Right renal pelvis (tissue), 4 donors: ENCODE results near the gene MSTO1. TPM values are rescaled to one million over a fixed set of nuclear protein-coding genes. Genes with fewer than 3 reads are reported as not detected.
"Not testable (repeated sequence)": the region's sequence is repeated elsewhere in the genome, so short reads cannot be mapped to it uniquely, and the experiment has no call there.

Source experiments
- DNase-seq, 4 donors: peaks; one replicate each; pipeline ENCODE4 v3.0.0-alpha.2; 2013; ENCODE audit warnings: low read depth in 4 of 4, low spot score in 3 of 4, missing footprints in 1 of 4
- polyA plus RNA-seq, 4 donors: library from polyadenylated mRNA; unstranded; fragments of 120-200 nt; gene quantifications; one replicate each; pipeline ENCODE4 v1.2.1, GENCODE V29; 2013; ENCODE audit not compliant: insufficient read length in 4 of 4

MSTO1 gene
- polyA plus RNA-seq, 4 donors: 50.0 to 61.7 (median 54.4) TPM

- not testable (repeated sequence) for DNase-seq
These were observed 234 bp downstream of the MSTO1 start for GRCh38 chr1:155610257-155610647.

GRCh38 chr1:155613226-155613625, 3.2 kb downstream of the MSTO1 start:
- DNase-seq: not testable (repeated sequence)

DNA sequence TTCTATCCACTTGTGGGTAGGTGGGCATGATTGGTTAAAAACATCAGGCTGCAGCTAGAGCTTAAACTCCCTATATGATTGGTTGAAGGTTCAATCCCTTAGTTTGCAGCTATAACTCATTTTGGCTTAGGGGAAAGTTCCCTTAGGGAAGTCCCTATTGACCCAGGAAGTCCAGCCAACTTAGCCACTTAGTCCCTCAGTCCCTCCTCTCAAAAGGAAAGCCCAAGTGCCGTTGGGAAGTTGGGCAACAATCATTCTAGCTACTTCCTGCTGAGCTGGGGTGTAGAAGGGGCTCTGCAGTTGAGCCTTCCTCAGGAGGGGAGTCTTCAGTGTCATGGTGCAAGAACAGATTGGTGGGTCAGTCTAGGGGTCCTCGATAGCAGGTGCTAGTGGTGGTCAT, 12.2 kb downstream of the MSTO1 start:
- no peak for DNase-seq

DNA sequence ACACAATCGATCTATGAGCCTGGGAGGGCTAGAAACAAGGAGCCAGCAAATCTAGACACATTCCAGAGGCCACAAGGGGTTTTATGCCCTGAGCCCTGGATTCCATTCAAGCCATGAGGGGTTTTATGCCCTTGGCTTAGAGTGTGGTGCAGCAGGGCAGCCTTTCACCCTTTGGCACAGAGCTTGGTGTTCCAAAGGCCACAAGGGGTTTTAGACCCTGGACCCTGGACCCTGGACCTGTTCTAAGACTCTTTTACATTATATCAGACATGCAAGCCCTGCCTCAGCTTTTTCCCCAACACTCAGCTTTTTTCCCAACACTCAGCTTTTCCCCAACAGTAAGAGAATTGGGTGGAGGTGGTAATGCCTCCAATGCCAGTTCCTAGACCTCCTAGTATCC, 13.3 kb downstream of the MSTO1 start:
- no peak for DNase-seq

DNA sequence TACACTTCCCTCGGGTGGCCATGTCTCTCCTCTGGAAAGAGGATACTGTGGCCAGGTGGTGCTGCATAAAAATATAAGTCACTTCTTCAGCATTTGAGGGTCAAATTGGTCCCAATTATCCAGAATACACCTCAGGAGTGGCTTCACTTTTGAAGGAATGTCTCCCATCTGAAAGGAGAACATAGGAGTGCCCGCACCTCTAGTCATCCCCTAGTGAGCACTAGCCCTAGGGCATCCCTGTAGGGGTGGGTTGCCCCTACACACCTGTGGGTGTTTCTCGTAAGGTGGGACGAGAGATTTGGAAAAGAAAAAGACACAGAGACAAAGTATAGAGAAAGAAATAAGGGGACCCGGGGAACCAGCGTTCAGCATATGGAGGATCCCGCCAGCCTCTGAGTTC, 16.4 kb downstream of the MSTO1 start:
- not testable (repeated sequence) for DNase-seq

GRCh38 chr1:155636397-155637153, 26.6 kb downstream of the MSTO1 start:
- no peak for DNase-seq

DNA sequence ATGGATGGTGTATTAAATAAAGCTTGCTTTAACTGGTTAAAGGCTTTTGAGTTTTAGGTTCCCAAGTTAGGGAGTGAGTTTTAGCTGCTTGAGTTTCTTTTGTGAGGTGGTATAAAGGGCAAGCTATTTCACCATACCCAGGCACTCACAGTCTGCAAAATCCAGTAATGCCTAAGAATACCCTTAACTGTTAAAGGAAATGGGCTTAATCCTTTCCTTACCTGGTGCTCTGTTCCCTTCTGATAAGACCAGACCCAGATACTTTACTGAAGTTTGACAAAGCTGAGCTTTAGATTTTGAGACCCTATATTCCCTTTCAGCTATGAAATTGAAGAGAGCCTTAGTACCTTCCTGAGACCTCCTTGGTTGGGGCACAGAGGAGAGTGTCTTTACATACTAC, 30.3 kb downstream of the MSTO1 start:
- no peak for DNase-seq

DNA sequence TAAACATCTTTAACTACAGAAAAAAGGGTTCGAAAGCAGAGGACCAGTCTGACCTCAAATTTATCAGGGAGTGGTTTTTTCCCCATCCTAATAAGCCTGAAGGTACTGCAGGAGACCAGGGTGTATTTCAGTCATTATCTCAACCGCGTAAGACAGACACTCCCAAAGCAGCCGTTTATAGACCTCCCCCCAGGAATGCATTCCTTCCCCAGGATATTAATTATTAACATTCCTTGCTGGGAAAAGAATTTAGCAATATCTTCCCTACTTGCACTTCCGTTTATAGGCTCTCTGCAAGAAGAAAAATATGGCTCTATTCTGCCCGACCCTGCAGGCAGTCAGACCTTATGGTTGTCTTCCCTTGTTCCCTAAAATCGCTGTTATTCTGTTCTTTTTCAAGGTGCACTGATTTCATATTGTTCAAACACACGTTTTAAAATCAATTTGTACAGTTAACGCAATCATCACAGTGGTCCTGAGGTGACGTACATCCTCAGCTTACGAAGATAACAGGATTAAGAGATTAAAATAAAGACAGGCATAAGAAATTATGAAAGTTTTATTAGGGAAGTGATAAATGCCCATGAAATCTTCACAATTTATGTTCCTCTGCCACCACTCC, 32.7 kb downstream of the MSTO1 start:
- DNase-seq: not testable (repeated sequence)

- no peak for DNase-seq
These were observed 33.2 kb downstream of the MSTO1 start for GRCh38 chr1:155643230-155643629.

DNA sequence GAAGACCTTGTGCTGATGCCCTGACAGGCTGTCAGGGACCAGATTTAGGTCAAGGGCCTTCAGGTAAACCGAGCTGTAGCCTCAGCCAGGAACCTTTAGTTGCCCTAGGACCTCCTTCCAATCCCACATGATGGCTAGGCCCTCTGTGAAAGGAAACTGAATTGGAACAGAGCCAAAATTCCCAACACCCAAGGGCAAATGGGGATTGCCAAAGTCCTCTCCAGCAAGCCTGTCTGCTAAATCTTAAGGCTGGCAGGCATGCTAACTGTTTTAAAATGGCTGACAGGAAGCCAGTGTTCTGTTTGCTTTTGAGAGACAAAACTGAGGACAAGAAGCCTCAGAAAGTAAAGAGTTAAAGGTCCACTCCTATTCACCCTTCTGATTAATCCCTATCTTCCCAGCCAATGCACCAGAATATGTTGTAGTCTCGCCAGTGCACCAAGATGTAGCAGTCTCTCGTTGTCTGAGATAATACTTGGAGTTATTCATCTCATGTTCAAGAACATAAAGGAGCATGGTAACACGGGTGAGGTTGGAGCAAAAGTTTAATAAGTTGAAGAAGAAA, 35.1 kb downstream of the MSTO1 start:
- DNase-seq: no peak

DNA sequence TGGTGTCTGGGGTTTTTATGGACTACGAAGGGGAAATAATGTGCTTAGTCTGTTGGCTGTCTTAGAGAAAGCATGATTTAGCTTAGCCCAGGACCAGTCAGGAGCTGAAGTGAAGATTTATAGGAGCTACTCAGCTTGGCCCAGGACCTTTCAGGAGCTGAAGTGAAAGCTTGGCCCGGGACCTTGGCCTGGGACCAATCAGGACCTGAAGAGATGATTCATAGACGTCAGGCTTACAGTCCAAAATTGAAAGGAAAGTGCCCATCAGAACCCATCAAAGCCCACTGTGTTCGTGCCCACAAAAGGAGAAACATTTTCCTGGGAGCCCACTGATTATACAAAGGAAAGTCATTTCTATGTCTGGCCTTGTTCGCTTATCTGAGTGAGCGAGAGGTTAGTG, 35.6 kb downstream of the MSTO1 start:
- DNase-seq: no peak

- DNase-seq: no peak
These were observed 36.3 kb downstream of the MSTO1 start for GRCh38 chr1:155646307-155646706.

DNA sequence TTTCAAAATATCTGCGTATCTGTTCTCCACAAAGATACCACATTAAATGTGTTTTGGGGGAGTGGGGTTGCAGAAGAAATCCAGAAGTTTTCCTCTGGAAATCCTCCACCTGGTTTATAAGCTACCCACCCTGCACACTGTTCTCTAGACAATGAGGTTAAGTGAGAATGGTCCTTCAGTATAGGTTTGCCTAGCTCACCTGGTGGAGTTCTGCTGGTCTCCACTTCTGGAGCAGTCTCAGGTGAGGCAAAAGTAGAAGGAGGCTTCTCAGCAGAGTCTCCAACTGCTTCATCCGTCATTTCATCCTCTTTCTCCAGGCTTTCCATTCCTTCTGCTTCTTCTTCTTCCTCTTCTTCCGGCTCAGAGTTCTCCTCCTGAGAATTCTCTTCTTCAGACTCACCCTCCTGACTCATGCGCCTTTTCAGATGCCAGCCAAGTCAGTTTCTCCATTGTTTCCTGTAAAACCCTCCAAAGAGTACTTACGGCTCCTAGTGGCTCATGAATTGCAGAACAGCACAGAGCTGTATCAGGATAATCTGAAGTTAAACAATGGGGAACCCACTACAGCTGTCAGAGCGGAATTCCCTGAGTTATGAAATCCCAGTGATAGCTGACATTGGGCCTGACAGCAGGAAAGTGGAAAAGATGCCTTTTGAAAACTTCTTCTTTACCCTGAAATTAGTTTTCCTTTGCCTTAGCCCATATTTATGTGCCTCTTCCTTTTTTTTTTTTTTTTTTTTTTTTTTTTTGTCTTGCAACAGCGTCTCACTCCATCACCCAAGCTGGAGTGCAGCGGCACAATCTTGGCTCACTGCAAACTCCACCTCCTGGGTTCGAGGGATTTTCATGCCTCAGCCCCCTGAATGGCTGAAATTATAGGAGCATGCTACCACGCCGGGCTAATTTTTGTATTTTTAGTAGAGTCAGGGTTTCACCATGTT, 38.5 kb downstream of the MSTO1 start:
- peak in 1 of 4 donors; percentile 8 for DNase-seq

DNA sequence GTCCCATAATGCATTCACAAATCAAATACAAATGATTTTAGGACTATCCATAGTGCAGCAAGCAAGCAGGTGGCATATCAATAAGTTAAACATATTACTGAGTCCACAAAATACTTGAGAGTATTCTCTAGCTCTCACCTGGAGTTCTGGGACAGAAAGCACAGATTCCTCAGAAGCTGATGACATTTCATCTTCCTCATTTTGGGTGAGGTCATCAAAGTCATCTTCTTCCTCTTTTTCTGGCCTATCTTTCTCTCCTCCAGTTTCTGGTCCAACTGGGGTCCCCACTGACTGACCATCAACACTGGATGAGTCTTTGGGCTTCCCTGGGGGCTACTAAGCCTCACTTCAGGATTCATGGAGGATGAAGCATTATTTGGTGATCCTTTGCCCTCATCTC, 39.7 kb downstream of the MSTO1 start:
- DNase-seq: no peak

- DNase-seq: no peak
These were observed 40.3 kb downstream of the MSTO1 start for GRCh38 chr1:155650231-155650757.

DNA sequence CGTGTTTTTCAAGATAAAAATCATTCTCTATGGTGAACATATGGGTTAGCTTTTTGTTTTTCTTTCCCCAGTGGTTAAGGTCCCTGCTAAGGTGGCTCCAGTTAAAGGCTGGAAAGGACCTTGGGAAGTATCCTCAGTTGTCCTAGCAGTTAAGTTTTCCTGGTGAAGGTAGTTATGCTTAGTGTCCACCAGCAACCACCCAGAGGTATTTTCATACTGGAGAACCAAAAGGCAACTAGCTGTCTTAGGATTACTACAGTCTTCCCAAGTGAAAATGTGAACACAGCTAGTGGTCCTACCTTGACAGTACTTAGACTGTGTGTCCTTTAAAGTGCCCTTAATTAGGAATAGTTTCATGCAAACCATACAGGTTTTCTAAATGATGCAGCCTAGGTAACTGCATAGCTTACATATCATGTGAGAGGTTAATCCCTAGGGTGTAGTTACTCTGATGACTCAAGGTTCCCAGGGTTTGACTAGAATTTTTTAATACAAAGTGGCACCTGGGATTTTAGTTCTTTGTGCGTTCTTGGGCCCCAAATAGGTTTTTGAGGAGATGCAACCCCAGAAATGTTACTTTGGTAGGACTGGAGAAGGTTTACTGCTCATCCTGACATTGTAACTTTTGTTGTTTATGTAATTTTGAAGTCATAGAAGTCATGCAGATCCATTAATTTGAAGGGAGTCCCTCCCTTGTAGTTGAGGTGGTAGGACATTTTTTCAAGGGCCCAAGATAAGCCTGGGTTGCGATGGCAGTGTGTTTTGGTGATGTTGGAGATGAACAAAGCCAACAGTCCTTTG, 42.0 kb downstream of the MSTO1 start:
- no peak for DNase-seq

GRCh38 chr1:155652951-155653350, 42.9 kb downstream of the MSTO1 start:
- no peak for DNase-seq

DNA sequence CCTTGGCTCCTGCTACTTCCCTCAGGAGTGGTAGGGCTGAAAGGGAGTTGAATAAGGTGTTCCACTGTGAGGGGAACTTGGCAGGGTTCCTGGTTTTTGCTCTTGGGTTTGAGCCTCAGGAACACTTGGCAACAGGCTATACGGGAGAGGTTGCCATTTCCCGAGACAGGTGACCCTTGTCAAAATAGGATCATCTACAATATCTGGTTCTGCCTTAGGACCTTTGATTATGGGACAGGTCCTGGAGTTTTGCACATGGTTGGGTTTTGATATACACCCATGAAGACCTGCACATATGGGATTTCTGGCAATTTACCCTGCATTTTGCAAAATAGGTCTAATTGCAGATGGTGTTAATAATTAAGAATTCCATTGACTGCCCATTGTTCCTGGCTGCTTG, 47.4 kb downstream of the MSTO1 start:
- DNase-seq: no peak

DNA sequence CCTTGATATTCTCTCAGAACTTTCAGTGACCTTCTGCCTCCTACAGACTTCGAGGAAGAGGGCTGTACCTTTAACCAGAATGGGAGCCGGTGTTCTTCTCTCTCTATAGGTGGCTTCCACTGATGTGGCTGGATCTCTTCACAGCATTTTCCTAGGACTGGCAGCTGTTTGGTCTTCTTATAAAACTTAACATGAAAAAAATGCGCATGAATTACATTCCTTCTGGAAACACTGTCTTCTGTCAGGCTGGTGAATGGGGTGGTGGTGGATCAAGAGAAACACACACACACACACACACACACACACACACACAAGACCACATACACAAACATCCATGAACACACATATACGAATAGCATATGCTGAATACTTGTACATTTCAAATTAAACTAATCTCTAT, 51.2 kb downstream of the MSTO1 start:
- not testable (repeated sequence) for DNase-seq
